OCI-LY7 (cell line): ENCODE data around the gene NUTF2.
"Not testable (repeated sequence)": the region's sequence is repeated elsewhere in the genome, so short reads cannot be mapped to it uniquely, and the experiment has no call there.

Source experiments
- CTCF ChIP-seq: fragments of 200-600 bp; sonication (generic); conservative IDR thresholded peaks from 2 replicates; pipeline ENCODE4 v1.5.1; 2014; ENCODE audit warnings: mild to moderate bottlenecking, antibody characterized with exemption, low read length, moderate library complexity, mixed read lengths
- EZH2phosphoT487 ChIP-seq: fragments of 200-600 bp; sonication (generic); IDR thresholded peaks from 2 replicates; pipeline ENCODE4 v1.6.1; 2018; ENCODE audit warnings: low read depth, borderline replicate concordance, mild to moderate bottlenecking, mixed run types, antibody characterized with exemption, low read length, moderate library complexity, mixed read lengths

DNA sequence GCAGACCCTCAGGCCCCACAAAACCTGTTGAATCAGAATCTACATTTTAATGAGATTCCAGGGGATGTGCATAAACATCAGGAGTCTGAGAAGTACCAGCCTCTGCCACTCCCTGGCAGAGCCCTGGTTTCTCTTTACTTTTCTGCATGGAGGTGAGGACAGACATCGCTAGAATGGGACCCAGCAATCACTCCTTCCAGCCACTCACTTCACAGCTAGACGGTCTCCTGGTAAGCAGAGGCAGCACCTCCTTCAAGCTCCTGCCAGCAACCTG lies 68.7 kb downstream of the NUTF2 start:
- not testable (repeated sequence) for TF ChIP-seq CTCF, EZH2phosphoT487
